Upper lobe of right lung (tissue), 1 donor: Measurements from ENCODE around the gene SPAG16. TPM values are rescaled to one million over a fixed set of nuclear protein-coding genes. Genes with fewer than 3 reads are reported as not detected.

ENCODE experiments used
- ATAC-seq: fragments of 200-7000 bp; cut with Tn5 transposase; one replicate; pipeline ENCODE4 v1.9.1; 2020; ENCODE audit warnings: mild to moderate bottlenecking, moderate library complexity
- DNase-seq: peaks from one replicate; pipeline ENCODE4 v3.0.0-alpha.2; 2020
- H3K27ac ChIP-seq: fragments of 200-600 bp; one replicate; pipeline ENCODE4 v1.8.0; 2022
- H3K27me3 ChIP-seq: fragments of 200-600 bp; one replicate; pipeline ENCODE4 v1.8.0; 2022; ENCODE audit warnings: mild to moderate bottlenecking
- H3K36me3 ChIP-seq: fragments of 200-600 bp; one replicate; pipeline ENCODE4 v1.8.0; 2022
- H3K4me1 ChIP-seq: fragments of 200-600 bp; one replicate; pipeline ENCODE4 v1.8.0; 2022
- H3K4me3 ChIP-seq: fragments of 200-600 bp; one replicate; pipeline ENCODE4 v1.8.0; 2022; ENCODE audit warnings: mild to moderate bottlenecking
- H3K9me3 ChIP-seq: fragments of 200-600 bp; one replicate; pipeline ENCODE4 v1.8.0; 2022
- intact Hi-C: fragments of 100-400 bp; cut with DNase I; formaldehyde crosslinking; loops from one replicate; pipeline ENCODE4 v1.11.0; 2022
- total RNA-seq: library from RNA; stranded (reverse); fragmentation: NEBNext Ultra II Directional; extraction: Animal tissue kit (Norgen Biotek cat#: 25700); gene quantifications from one replicate; pipeline ENCODE4 v1.2.1, GENCODE V29; 2021
- TF ChIP-seq, protein P1 (sequence below): fragments of 200-600 bp; IDR thresholded peaks from one replicate; pipeline ENCODE4 v1.8.0; 2022; ENCODE audit warnings: antibody characterized with exemption
- donor health status: DM: no; HTN: yes; CAD: no; lungs with severe emphysema.

SPAG16 gene
- total RNA-seq, 1 donor from 2014 or later = 11.6 TPM

DNA sequence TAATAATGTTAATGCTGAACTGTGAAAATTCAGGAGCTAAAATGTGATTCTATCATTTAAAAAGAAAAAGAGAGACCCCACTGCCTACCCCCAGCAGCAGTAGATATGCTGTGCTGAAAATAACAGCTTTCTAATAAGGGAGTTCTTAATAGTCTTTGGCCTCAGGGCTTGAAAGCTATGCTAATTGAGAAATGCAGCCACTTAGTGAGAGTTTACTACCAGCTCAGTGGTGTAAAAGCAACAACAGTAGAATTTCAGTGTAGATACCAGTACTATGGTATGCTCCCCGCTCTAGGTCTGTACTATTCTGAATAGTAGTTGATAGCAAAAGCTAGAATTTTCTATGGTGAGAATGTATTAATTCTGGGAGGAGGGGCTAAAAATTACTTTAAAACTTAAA, 823.5 kb downstream of the SPAG16 start:
- H3K36me3 ChIP-seq = no peaks in the 10 kb centered on the region
- no peaks in the 10 kb centered on the region for H3K4me1 ChIP-seq
- no peaks in the 10 kb centered on the region for H3K9me3 ChIP-seq
- intact Hi-C loops = no loop called here
- no peak overlapping the region for H3K4me3 ChIP-seq
- DNase-seq (no peak), ATAC-seq (no peak)
- no peaks in the 10 kb centered on the region for H3K27me3 ChIP-seq
- TF ChIP-seq, protein P1, sequence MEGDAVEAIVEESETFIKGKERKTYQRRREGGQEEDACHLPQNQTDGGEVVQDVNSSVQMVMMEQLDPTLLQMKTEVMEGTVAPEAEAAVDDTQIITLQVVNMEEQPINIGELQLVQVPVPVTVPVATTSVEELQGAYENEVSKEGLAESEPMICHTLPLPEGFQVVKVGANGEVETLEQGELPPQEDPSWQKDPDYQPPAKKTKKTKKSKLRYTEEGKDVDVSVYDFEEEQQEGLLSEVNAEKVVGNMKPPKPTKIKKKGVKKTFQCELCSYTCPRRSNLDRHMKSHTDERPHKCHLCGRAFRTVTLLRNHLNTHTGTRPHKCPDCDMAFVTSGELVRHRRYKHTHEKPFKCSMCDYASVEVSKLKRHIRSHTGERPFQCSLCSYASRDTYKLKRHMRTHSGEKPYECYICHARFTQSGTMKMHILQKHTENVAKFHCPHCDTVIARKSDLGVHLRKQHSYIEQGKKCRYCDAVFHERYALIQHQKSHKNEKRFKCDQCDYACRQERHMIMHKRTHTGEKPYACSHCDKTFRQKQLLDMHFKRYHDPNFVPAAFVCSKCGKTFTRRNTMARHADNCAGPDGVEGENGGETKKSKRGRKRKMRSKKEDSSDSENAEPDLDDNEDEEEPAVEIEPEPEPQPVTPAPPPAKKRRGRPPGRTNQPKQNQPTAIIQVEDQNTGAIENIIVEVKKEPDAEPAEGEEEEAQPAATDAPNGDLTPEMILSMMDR = no peak
- no peak overlapping the region for H3K27ac ChIP-seq

DNA sequence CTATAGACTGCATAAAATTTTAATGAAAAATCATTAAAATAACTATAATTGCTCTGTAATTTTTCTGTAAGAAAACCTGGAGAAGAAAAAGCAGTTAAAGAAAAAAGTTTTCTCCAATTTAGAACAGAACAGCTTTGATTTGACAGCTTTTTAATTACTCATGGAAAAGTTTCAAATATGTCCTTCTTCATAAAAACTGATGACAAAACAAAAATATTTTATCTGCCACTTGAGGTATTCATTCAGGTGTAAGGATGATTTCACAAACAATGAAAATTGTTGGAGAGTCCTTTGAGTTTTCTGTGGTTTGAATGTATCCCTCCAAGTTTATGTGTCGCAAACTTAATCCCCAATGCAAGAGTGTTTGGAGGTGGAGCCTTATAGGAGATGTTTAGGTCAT, 824.3 kb downstream of the SPAG16 start:
- intact Hi-C loops = no loop called here
- H3K4me1 ChIP-seq = no peaks in the 10 kb centered on the region
- no peak for ATAC-seq

DNA sequence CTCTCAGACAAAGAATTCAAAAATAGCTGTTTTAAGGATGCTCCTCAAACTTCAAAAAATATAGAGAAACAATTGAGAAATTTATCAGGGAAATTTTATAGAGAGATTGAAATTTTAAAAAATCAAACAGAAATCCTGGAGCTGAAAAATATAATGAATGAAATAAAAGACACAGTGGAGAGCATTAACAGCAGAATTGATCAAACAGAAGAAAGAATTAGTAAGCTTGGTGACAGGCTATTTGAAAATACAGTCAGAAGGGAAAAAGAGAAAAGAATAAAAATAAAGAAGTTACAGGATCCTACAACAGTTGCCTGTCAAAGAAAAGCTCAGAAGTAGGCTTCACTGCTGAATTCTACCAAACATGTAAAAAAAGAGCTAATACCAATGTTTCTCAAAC, 832.8 kb downstream of the SPAG16 start:
- no peaks in the 10 kb centered on the region for H3K36me3 ChIP-seq
- H3K27me3 ChIP-seq = no peaks in the 10 kb centered on the region
- peaks cover 16% of the 10 kb centered on the region for H3K9me3 ChIP-seq
- DNase-seq (no peak), ATAC-seq (no peak)
- no peak overlapping the region for H3K4me3 ChIP-seq
- intact Hi-C loops = no loop called here
- no peaks in the 10 kb centered on the region for H3K4me1 ChIP-seq
- no peak overlapping the region for H3K27ac ChIP-seq
- TF ChIP-seq, protein P1 = no peak

More for the DNA sequence above, 824.3 kb downstream of the SPAG16 start:
- Histone ChIP-seq H3K9me3 (no peaks in the 10 kb centered on the region), H3K36me3 (no peaks in the 10 kb centered on the region), H3K4me3 (no peak overlapping the region), H3K27me3 (no peaks in the 10 kb centered on the region), H3K27ac (no peak overlapping the region)
- no peak for DNase-seq
- TF ChIP-seq, protein P1 = no peak

DNA sequence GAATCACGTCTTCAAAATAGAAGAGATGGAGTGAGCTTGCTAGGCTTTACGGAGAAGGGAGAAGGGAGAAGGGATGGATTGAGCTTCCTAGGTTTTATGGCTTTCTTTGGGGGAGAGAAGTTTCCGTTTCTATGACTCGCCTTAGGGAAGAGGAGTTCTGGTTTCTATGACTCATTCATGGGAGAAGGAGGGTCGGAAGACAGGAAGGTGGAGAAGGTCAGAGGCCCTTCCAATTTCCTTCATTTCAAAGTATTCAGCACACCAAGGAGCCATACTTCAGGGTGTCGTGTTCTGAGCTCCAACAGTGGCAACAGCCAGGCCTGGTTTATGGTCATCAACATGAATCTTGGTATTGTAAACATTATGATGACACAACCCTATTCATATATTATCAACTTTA, 841.9 kb downstream of the SPAG16 start:
- no peaks in the 10 kb centered on the region for H3K9me3 ChIP-seq
- intact Hi-C loops = no loop called here
- no peaks in the 10 kb centered on the region for H3K27me3 ChIP-seq

DNA sequence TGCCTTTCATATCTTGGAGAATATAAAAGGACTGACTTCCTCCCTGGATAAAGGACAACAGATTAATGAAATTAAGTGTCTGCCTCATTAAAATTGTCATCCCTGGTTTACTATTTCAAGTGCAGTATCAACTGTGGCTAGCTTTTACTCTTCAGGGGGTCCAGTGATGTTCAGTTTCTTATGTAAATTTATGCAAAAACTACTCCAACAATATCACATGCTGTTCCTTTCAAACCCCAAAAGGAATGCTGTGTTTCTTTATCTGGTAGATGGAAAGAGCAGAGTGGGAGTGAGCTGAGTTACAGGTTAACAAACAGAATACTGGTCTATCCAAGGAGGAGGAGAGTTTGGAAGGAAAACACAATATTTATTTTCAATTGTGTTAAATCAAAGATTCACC, 842.9 kb downstream of the SPAG16 start:
- Histone ChIP-seq H3K27me3 (no peaks in the 10 kb centered on the region), H3K4me3 (no peak overlapping the region), H3K9me3 (no peaks in the 10 kb centered on the region), H3K4me1 (no peaks in the 10 kb centered on the region), H3K36me3 (no peaks in the 10 kb centered on the region), H3K27ac (no peak overlapping the region)
- ATAC-seq (no peak), DNase-seq (no peak)
- intact Hi-C loops = no loop called here
- TF ChIP-seq, protein P1 = no peak

More for the DNA sequence above, 841.9 kb downstream of the SPAG16 start:
- Histone ChIP-seq H3K4me1 (no peaks in the 10 kb centered on the region), H3K4me3 (no peak overlapping the region), H3K36me3 (no peaks in the 10 kb centered on the region), H3K27ac (no peak overlapping the region)
- TF ChIP-seq, protein P1 = no peak
- ATAC-seq = no peak
- DNase-seq = no peak

DNA sequence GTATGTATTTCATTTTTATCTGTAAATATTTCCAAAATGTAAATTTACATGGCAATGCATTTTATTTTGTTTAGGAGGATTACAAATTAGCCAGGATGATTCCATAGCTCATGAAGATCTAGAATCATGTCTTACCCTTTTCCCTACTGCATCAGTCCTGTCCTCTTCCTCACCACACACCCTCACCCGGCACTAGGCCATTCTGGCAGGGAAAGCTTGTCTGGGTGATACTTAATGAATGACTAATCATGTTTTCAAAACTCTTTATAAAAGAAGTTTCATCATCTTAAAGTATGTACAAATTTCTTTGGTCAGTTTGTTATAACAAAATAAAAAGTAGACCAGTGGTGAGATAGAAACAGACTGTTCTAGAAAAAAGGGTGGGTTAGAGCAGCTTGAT, 843.3 kb downstream of the SPAG16 start:
- Histone ChIP-seq H3K4me3 (no peak overlapping the region), H3K9me3 (no peaks in the 10 kb centered on the region), H3K27ac (no peak overlapping the region), H3K27me3 (no peaks in the 10 kb centered on the region), H3K36me3 (no peaks in the 10 kb centered on the region), H3K4me1 (no peaks in the 10 kb centered on the region)
- ATAC-seq (no peak), DNase-seq (no peak)
- intact Hi-C loops = no loop called here
- TF ChIP-seq, protein P1 = no peak
